ENCODE measurements around the gene RECQL. TPM values are rescaled to one million over a fixed set of nuclear protein-coding genes. Genes with fewer than 3 reads are reported as not detected.

The RECQL gene
- polyA plus RNA-seq, 1 donor from 2014 or later = 10.8 TPM

Other genes starting within 250 kb of the RECQL start
- gene SLCO1A2, start 166.7 kb downstream of the RECQL start, polyA plus RNA-seq (ENCODE audit: insufficient read depth, low read depth, low replicate concordance) = 8.1 TPM
- not detected for gene IAPP, start 128.7 kb downstream of the RECQL start, polyA plus RNA-seq (ENCODE audit: insufficient read depth, low read depth, low replicate concordance)
- gene PYROXD1, start 64.0 kb downstream of the RECQL start, polyA plus RNA-seq (ENCODE audit: insufficient read depth, low read depth, low replicate concordance) = 2.4 TPM
- gene GOLT1B, start 154 bp upstream of the RECQL start, polyA plus RNA-seq (ENCODE audit: insufficient read depth, low read depth, low replicate concordance) = 9.8 TPM
- 5.8 TPM for gene SPX, start 24.7 kb upstream of the RECQL start, polyA plus RNA-seq (ENCODE audit: insufficient read depth, low read depth, low replicate concordance)
- not detected for gene GYS2, start 103.2 kb upstream of the RECQL start, polyA plus RNA-seq (ENCODE audit: insufficient read depth, low read depth, low replicate concordance)
- 475 TPM for gene LDHB, start 156.2 kb upstream of the RECQL start, polyA plus RNA-seq (ENCODE audit: insufficient read depth, low read depth, low replicate concordance)

Measured in brain (organoid and tissue), 1 donor.